RWPE2 (cell line): ENCODE results near the gene ABCG4.

Experiments used
- ATAC-seq: fragments of 200-7000 bp; cut with Tn5 transposase; 3 replicates; pipeline ENCODE4 v1.9.1; 2021; ENCODE audit warnings: low read depth
- DNase-seq: peaks from one replicate; pipeline ENCODE4 v3.0.0-alpha.2; 2020; ENCODE audit warnings: low spot score
- H3K27ac ChIP-seq: fragments of 450-650 bp; 2 replicates; pipeline ENCODE4 v1.5.1; 2017; ENCODE audit warnings: mild to moderate bottlenecking; ENCODE audit not compliant: poor library complexity, severe bottlenecking
- H3K27me3 ChIP-seq: fragments of 250-450 bp; sonication (Bioruptor Pico); 2 replicates; pipeline ENCODE4 v1.5.1; 2021; ENCODE audit warnings: mild to moderate bottlenecking, moderate library complexity; ENCODE audit not compliant: insufficient read depth, poor library complexity, severe bottlenecking
- H3K36me3 ChIP-seq: fragments of 250-450 bp; sonication (Bioruptor Pico); 2 replicates; pipeline ENCODE4 v1.5.1; 2020; ENCODE audit warnings: low read depth, mild to moderate bottlenecking, moderate library complexity
- H3K4me1 ChIP-seq: fragments of 250-450 bp; sonication (Bioruptor Pico); 2 replicates; pipeline ENCODE4 v1.5.1; 2021; ENCODE audit warnings: mild to moderate bottlenecking, moderate library complexity; ENCODE audit not compliant: insufficient read depth, poor library complexity, severe bottlenecking
- H3K4me3 ChIP-seq: fragments of 250-450 bp; sonication (Bioruptor Pico); 2 replicates; pipeline ENCODE4 v1.5.1; 2021; ENCODE audit warnings: mild to moderate bottlenecking, moderate library complexity; ENCODE audit not compliant: severe bottlenecking
- H3K9me3 ChIP-seq: fragments of 250-450 bp; sonication (Bioruptor Pico); 2 replicates; pipeline ENCODE4 v1.5.1; 2021; ENCODE audit warnings: mild to moderate bottlenecking, moderate library complexity; ENCODE audit not compliant: severe bottlenecking
- TF ChIP-seq, protein P1 (sequence below): fragments of 450-650 bp; IDR thresholded peaks from one replicate; pipeline ENCODE4 v1.5.1; 2017; ENCODE audit warnings: mild to moderate bottlenecking, moderate library complexity; ENCODE audit not compliant: poor library complexity, severe bottlenecking

Gene ABCG4

DNA sequence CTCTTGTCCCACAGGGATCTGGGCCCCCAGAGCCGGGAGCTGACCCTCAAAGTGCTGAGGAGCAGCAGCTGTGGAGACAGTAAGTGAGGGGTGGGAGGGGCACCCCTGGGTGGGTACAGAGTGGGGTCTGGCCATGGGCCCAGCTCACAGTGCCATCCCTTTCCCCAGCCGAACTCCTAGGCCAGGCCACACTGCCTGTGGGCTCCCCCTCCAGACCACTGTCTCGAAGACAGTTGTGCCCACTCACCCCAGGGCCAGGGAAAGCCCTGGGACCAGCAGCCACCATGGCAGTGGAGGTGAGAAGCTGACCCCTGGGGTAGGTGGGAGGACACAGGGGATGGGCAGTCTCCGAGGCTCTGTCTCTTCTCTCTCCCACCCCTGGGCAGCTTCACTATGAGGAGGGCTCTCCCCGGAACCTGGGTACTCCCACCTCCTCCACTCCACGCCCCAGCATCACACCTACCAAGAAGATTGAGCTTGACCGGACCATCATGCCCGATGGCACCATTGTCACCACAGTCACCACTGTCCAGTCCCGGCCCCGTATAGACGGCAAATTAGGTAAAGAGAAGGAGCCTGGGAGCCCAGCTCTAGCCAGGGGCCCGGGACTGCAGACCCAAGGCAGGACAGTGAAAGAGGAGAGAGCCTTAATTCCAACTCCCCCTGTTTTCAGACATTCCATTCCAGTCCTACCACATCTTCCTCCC is 36.4 kb upstream of the ABCG4 start:
- no peaks in the 10 kb centered on the region for H3K9me3 ChIP-seq
- TF ChIP-seq, protein P1, sequence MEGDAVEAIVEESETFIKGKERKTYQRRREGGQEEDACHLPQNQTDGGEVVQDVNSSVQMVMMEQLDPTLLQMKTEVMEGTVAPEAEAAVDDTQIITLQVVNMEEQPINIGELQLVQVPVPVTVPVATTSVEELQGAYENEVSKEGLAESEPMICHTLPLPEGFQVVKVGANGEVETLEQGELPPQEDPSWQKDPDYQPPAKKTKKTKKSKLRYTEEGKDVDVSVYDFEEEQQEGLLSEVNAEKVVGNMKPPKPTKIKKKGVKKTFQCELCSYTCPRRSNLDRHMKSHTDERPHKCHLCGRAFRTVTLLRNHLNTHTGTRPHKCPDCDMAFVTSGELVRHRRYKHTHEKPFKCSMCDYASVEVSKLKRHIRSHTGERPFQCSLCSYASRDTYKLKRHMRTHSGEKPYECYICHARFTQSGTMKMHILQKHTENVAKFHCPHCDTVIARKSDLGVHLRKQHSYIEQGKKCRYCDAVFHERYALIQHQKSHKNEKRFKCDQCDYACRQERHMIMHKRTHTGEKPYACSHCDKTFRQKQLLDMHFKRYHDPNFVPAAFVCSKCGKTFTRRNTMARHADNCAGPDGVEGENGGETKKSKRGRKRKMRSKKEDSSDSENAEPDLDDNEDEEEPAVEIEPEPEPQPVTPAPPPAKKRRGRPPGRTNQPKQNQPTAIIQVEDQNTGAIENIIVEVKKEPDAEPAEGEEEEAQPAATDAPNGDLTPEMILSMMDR = no peak
- ATAC-seq (no peak), DNase-seq (no peak)
- no peak overlapping the region for H3K4me3 ChIP-seq
- no peak overlapping the region for H3K27ac ChIP-seq
- no peaks in the 10 kb centered on the region for H3K27me3 ChIP-seq
- no peaks in the 10 kb centered on the region for H3K4me1 ChIP-seq
- H3K36me3 ChIP-seq = 0 out of 2 replicates have a peak, but pooled peaks cover 3% of the 10 kb centered on the region

DNA sequence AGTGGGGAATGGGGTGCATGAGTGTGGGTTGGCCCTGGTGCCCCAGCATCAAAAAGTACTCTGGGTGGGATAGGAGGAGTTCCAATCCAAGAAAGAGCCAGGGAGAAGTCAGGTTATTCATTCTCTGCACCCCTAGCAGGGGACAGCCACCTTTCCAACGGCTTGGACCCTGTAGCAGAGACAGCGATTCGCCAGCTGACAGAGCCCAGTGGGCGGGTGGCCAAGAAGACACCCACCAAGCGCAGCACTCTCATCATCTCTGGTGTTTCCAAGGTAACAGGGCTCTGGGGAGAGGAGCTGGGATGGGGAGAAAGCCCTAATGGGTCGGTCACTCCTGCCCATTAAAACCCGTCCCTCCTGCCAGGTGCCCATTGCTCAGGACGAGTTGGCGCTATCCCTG is 35.1 kb upstream of the ABCG4 start:
- Histone ChIP-seq H3K4me1 (no peaks in the 10 kb centered on the region), H3K27ac (no peak overlapping the region), H3K9me3 (no peaks in the 10 kb centered on the region), H3K36me3 (0 out of 2 replicates have a peak, but pooled peaks cover 3% of the 10 kb centered on the region), H3K4me3 (no peak overlapping the region), H3K27me3 (no peaks in the 10 kb centered on the region)
- no peak for ATAC-seq
- DNase-seq = no peak
- TF ChIP-seq, protein P1 = no peak

DNA sequence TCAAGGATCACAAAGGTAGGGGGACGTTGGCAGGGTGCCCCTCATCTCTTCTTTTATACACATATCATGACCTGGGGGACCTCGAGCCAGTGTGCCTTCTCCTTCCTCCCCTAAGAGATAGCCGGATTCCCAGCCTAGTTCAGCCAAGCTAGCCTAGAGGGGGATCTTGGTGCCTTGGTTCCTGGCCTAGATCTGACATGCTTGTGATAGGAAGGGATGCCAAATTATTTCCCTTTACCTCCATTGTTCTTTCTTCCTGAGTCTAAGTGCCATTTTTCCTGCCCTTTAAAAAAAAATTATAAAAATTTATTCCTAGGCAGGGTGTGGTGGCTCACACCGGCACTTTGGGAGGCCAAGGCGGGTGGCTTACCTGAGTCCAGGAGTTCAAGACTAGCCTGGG is 34.5 kb upstream of the ABCG4 start:
- Histone ChIP-seq H3K27ac (no peak overlapping the region), H3K4me3 (no peak overlapping the region), H3K4me1 (no peaks in the 10 kb centered on the region), H3K36me3 (0 out of 2 replicates have a peak, but pooled peaks cover 3% of the 10 kb centered on the region), H3K9me3 (no peaks in the 10 kb centered on the region), H3K27me3 (no peaks in the 10 kb centered on the region)
- DNase-seq (no peak), ATAC-seq (no peak)
- TF ChIP-seq, protein P1 = no peak

DNA sequence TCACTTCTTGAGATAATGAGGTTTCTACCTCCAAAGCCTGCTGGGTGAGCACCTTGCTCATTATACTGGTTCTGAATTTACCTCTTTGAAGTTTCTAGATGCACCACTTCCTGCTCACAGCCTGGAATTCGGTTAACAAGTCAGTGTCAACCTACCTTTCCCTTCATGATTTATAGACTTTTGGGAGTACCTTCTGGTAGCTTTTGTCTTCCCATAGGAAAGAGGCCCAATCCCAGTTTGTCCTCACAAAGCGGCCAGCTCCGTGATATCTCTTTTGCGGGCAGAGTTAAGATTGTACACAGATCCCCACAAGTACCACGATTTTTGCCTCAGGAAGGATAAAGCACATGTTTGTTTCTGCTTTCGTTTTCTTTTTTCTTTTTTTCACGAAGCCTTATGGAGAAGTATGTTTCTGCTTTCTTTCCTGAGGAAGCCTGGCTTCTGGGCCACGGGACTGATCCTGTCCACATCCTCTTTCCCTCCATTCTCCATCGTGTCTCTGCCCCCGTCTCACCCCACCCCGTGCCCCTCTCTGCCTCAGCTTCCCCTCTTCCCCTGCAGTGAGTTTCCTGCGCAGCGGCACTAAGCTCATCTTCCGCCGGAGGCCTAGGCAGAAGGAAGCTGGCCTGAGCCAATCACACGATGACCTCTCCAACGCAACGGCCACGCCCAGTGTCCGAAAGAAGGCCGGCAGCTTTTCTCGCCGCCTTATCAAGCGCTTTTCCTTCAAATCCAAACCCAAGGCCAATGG is 33.2 kb upstream of the ABCG4 start:
- Histone ChIP-seq H3K36me3 (0 out of 2 replicates have a peak, but pooled peaks cover 3% of the 10 kb centered on the region), H3K27ac (no peak overlapping the region), H3K9me3 (no peaks in the 10 kb centered on the region), H3K4me1 (no peaks in the 10 kb centered on the region), H3K27me3 (no peaks in the 10 kb centered on the region), H3K4me3 (no peak overlapping the region)
- ATAC-seq (no peak), DNase-seq (no peak)
- TF ChIP-seq, protein P1 = no peak

DNA sequence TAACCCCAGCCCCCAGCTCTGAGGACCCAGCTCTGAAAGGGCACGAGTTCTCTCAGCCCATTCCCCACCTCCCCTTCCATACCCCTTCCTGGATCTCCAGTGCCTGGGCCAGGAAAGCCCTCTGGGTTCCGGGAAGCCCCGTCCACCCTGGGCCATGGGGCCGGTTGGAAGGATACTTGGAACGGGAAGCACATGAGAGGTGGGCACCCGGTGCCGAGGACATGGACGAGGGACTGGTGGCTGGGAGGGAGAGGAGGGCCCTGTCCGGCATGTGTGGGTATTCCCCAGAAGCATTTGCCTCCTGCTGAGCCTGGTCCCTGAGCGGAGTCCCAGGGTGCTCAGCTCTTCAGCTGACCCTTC is 32.6 kb upstream of the ABCG4 start:
- DNase-seq (no peak), ATAC-seq (no peak)
- Histone ChIP-seq H3K4me3 (no peak overlapping the region), H3K27ac (no peak overlapping the region), H3K9me3 (no peaks in the 10 kb centered on the region), H3K4me1 (no peaks in the 10 kb centered on the region), H3K27me3 (no peaks in the 10 kb centered on the region), H3K36me3 (0 out of 2 replicates have a peak, but pooled peaks cover 3% of the 10 kb centered on the region)
- TF ChIP-seq, protein P1 = no peak
